ENCODE results near the gene PEDS1. TPM values are rescaled to one million over a fixed set of nuclear protein-coding genes. Genes with fewer than 3 reads are reported as not detected.
A peak's percentile ranks its signal among the peaks of the same experiment; 100 is the strongest.

The PEDS1 gene
- total and polyA plus RNA-seq, 2 of the 13 experiments (the other 11 are each of a cell fraction or from before 2014, with no cell fraction given): 30.5 to 93.9 TPM

DNA sequence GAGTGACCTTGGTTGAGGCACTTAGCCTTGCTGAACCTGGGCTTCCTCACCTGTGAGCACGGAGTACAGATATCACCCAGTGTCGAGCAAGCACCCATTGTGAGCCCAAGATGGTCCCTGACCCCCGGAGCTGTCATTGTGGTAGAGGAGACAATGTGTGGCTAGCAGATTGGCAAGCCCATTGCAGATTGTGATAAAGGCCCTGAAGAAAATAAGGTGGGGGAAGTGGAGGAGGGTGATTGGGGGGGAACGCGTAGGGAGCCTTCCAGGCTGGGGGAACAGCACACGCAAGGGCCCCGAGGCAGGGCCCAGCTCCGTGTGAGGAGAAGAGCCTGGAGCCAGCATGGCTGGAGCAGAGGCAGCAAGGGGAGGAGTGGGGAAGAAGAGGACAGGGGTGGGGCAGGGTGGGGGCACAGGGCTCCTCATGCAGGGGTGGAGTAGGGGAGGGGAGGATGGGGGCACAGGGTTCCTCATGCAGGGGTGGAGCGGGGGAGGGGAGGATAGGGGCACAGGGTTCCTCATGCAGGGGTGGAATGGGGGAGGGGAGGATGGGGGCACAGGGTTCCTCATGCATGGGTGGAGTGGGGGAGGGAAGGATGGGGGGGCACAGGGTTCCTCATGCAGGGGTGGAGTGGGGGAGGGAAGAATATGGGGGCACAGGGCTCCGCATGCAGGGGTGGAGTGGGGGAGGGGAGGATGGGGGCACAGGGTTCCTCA, 44.1 kb upstream of the PEDS1 start:
- Histone ChIP-seq H4K20me1 (ENCODE audit: insufficient read depth, low read length) (peaks cover 26% of the 10 kb centered on the region), H3K4me3 (replicated peaks in 1 of 3; ENCODE audit: insufficient read depth in 1 of 3, low read depth in 2 of 3, low read length in 3 of 3) (no peak overlapping the region), H3K79me2 (ENCODE audit: insufficient read depth, low read length) (peaks cover 14% of the 10 kb centered on the region), H3K4me2 (ENCODE audit: low read depth, low read length) (peak overlapping the region; percentile 26), H3K27ac (ENCODE audit: extremely low read length, insufficient read depth, low read length) (no peak overlapping the region), H2AFZ (ENCODE audit: low read length) (no peak overlapping the region), H3K36me3 (replicated peaks in 1 of 2; ENCODE audit: control insufficient read depth in 1 of 2, insufficient read depth in 2 of 2, low read length in 2 of 2) (peaks cover 1 to 13% of the 10 kb centered on the region in 2 experiments; a peak in 2 of 5 replicates), H3K4me1 (ENCODE audit: insufficient read depth, low read length) (peaks cover 39% of the 10 kb centered on the region), H3K9ac (ENCODE audit: insufficient read depth, low read depth, low read length) (no peak overlapping the region), H3K27me3 (ENCODE audit: control insufficient read depth in 1 of 2, insufficient read depth in 2 of 2, low read length in 2 of 2) (peaks cover 0 to 7% of the 10 kb centered on the region in 2 experiments; a peak in 3 of 5 replicates), H3K9me3 (ENCODE audit: low read length) (no peaks in the 10 kb centered on the region)
- DNase-seq (ENCODE audit: low spot score) (no peak), FAIRE-seq (no peak), ATAC-seq (peak; percentile 18)
- in situ Hi-C loops (cut with HindIII; ENCODE audit: extremely low pct_ligation_motif_present, low pct_unique_long_range_greater_than_20kb) (no loop called here), intact Hi-C loops (cut with micrococcal nuclease; ENCODE audit: unreplicated experiment) (loop anchor here (2.0 to 10.0 kb wide), 2 partner anchors 47 to 69 kb away; no protein-coding TSS in a partner anchor)
- BruUV-seq (replicated peaks): no TSS peak
- ChIA-PET POLR2A (interaction anchor here (0.7 to 1.5 kb wide), 9 partner anchors 19 to 266 kb away, joined by 3 to 5 read pairs (median 3); partner anchors contain the start of gene PEDS1), CTCF (ENCODE audit: low intra/inter-chr PET ratio, low total read pairs) (no interaction called here)
- 44% methylated on average over 10 of the region's 10 CpGs for WGBS (ENCODE audit: low lambda C conversion rate)
- TF ChIP-seq POLR2A (IDR thresholded peaks at IDR 0.05; ENCODE audit: insufficient read depth in 1 of 2, low read depth in 2 of 2, low read length in 2 of 2) (no peak), MAZ (IDR thresholded peaks at IDR 0.05; ENCODE audit: borderline replicate concordance, low read depth, low read length) (0 out of 2 replicates have a peak, but pooled peaks have one; percentile 20), MAZ (CRISPR knock-in tag; IDR thresholded peaks at IDR 0.05; ENCODE audit: low read depth) (no peak)

- ATAC-seq (peak; percentile 13), FAIRE-seq (no peak), DNase-seq (ENCODE audit: low spot score) (no peak)
- intact Hi-C loops (cut with micrococcal nuclease; ENCODE audit: unreplicated experiment): loop anchor here (2.0 to 10.0 kb wide), 2 partner anchors 48 to 70 kb away; no protein-coding TSS in a partner anchor
- peaks cover 32% of the 10 kb centered on the region for H4K20me1 ChIP-seq (ENCODE audit: insufficient read depth, low read length)
- no TSS peak for BruUV-seq (replicated peaks)
- 54% methylated on average over 6 of the region's 6 CpGs for WGBS (ENCODE audit: low lambda C conversion rate)
- peaks cover 20% of the 10 kb centered on the region for H3K79me2 ChIP-seq (ENCODE audit: insufficient read depth, low read length)
- no peak overlapping the region for H2AFZ ChIP-seq (ENCODE audit: low read length)
- H3K9me3 ChIP-seq (ENCODE audit: low read length): no peaks in the 10 kb centered on the region
- peaks cover 39% of the 10 kb centered on the region for H3K4me1 ChIP-seq (ENCODE audit: insufficient read depth, low read length)
- H3K4me2 ChIP-seq (ENCODE audit: low read depth, low read length): peak overlapping the region; percentile 26
- H3K27me3 ChIP-seq (ENCODE audit: control insufficient read depth in 1 of 2, insufficient read depth in 2 of 2, low read length in 2 of 2): peaks cover 0 to 7% of the 10 kb centered on the region in 2 experiments; a peak in 3 of 5 replicates
- POLR2A ChIA-PET: interaction anchor here (0.7 to 1.5 kb wide), 9 partner anchors 20 to 267 kb away, joined by 3 to 5 read pairs (median 3); partner anchors contain the start of gene PEDS1
- H3K9ac ChIP-seq (ENCODE audit: insufficient read depth, low read depth, low read length): no peak overlapping the region
- no peak overlapping the region for H3K27ac ChIP-seq (ENCODE audit: extremely low read length, insufficient read depth, low read length)
- H3K4me3 ChIP-seq (replicated peaks in 1 of 3; ENCODE audit: insufficient read depth in 1 of 3, low read depth in 2 of 3, low read length in 3 of 3): no peak overlapping the region
- peaks cover 1 to 14% of the 10 kb centered on the region in 2 experiments; a peak in 2 of 5 replicates for H3K36me3 ChIP-seq (replicated peaks in 1 of 2; ENCODE audit: control insufficient read depth in 1 of 2, insufficient read depth in 2 of 2, low read length in 2 of 2)
- CTCF ChIA-PET (ENCODE audit: low intra/inter-chr PET ratio, low total read pairs): no interaction called here
- in situ Hi-C loops (cut with HindIII; ENCODE audit: extremely low pct_ligation_motif_present, low pct_unique_long_range_greater_than_20kb): no loop called here
- TF ChIP-seq HIVEP1 (CRISPR knock-in tag; IDR thresholded peaks at IDR 0.05) (0 out of 2 replicates have a peak, but pooled peaks have one; percentile 16), POLR2G (IDR thresholded peaks at IDR 0.05; ENCODE audit: low read depth, low read length) (0 out of 2 replicates have a peak, but pooled peaks have one; percentile 28), SSRP1 (CRISPR knock-in tag; IDR thresholded peaks at IDR 0.05) (peak; percentile 24; the same call in 1 of the 2 replicates), SMARCE1 (IDR thresholded peaks at IDR 0.05; ENCODE audit: borderline replicate concordance) (no peak), FOXP1 (IDR thresholded peaks at IDR 0.05) (no peak), FOXP1 (CRISPR knock-in tag; IDR thresholded peaks at IDR 0.05) (no peak), RFXAP (CRISPR knock-in tag; IDR thresholded peaks at IDR 0.05; ENCODE audit: borderline replicate concordance) (no peak), HMG20B (CRISPR knock-in tag; conservative IDR thresholded peaks at IDR 0.05) (no peak), ZNF547 (CRISPR knock-in tag; IDR thresholded peaks at IDR 0.05) (no peak), ZNF430 (CRISPR knock-in tag; IDR thresholded peaks at IDR 0.05) (no peak), ZFP62 (CRISPR knock-in tag; IDR thresholded peaks at IDR 0.05) (no peak), ZC3H13 (CRISPR knock-in tag; IDR thresholded peaks at IDR 0.05) (no peak)
- TF ChIP-seq, protein P1, sequence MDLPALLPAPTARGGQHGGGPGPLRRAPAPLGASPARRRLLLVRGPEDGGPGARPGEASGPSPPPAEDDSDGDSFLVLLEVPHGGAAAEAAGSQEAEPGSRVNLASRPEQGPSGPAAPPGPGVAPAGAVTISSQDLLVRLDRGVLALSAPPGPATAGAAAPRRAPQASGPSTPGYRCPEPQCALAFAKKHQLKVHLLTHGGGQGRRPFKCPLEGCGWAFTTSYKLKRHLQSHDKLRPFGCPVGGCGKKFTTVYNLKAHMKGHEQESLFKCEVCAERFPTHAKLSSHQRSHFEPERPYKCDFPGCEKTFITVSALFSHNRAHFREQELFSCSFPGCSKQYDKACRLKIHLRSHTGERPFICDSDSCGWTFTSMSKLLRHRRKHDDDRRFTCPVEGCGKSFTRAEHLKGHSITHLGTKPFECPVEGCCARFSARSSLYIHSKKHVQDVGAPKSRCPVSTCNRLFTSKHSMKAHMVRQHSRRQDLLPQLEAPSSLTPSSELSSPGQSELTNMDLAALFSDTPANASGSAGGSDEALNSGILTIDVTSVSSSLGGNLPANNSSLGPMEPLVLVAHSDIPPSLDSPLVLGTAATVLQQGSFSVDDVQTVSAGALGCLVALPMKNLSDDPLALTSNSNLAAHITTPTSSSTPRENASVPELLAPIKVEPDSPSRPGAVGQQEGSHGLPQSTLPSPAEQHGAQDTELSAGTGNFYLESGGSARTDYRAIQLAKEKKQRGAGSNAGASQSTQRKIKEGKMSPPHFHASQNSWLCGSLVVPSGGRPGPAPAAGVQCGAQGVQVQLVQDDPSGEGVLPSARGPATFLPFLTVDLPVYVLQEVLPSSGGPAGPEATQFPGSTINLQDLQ (CRISPR knock-in tag; IDR thresholded peaks at IDR 0.05): no peak
- TF ChIP-seq, protein P2, sequence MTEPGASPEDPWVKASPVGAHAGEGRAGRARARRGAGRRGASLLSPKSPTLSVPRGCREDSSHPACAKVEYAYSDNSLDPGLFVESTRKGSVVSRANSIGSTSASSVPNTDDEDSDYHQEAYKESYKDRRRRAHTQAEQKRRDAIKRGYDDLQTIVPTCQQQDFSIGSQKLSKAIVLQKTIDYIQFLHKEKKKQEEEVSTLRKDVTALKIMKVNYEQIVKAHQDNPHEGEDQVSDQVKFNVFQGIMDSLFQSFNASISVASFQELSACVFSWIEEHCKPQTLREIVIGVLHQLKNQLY (CRISPR knock-in tag; IDR thresholded peaks at IDR 0.05): no peak
These were observed 43.4 kb upstream of the PEDS1 start for GRCh38 chr20:50196896-50197295.

All from HepG2 (cell line).